WTC11 (cell line): ENCODE data around the gene PPIP5K2. TPM values are rescaled to one million over a fixed set of nuclear protein-coding genes. Genes with fewer than 3 reads are reported as not detected.

Experiments
- ATAC-seq: fragments of 200-7000 bp; cut with Tn5 transposase; 2 replicates; pipeline ENCODE4 v1.10.0; 2021; ENCODE audit warnings: mild to moderate bottlenecking, moderate library complexity
- CTCF ChIA-PET: fragments of 300-600 bp; sonication (Branson Sonifier 250); formaldehyde crosslinking; loops from one replicate; lab custom pipeline; 2021; ENCODE audit warnings: antibody characterized with exemption; lab: Charles Lee
- POLR2A ChIA-PET: fragments of 350-600 bp; sonication (Branson Sonifier 250); formaldehyde crosslinking; loops from one replicate; lab custom pipeline; 2021; ENCODE audit warnings: antibody characterized with exemption; lab: Charles Lee
- DNase-seq: peaks from one replicate; pipeline ENCODE4 v3.0.0; 2021; ENCODE audit warnings: low spot score
- H3K27ac Mint-ChIP-seq: 2 replicates; pipeline ENCODE4 v1.8.0; 2021; ENCODE audit warnings: mixed read lengths
- H3K27me3 Mint-ChIP-seq: 2 replicates; pipeline ENCODE4 v1.8.0; 2021; ENCODE audit warnings: low read depth, mild to moderate bottlenecking, moderate library complexity, mixed read lengths
- H3K36me3 Mint-ChIP-seq: 2 replicates; pipeline ENCODE4 v1.8.0; 2021; ENCODE audit warnings: mixed read lengths
- H3K4me1 Mint-ChIP-seq: 2 replicates; pipeline ENCODE4 v1.8.0; 2022; ENCODE audit warnings: mixed read lengths
- H3K4me3 Mint-ChIP-seq: 2 replicates; pipeline ENCODE4 v1.8.0; 2021; ENCODE audit warnings: mild to moderate bottlenecking, moderate library complexity, mixed read lengths
- H3K9me3 Mint-ChIP-seq: 2 replicates; pipeline ENCODE4 v1.8.0; 2021; ENCODE audit warnings: mixed read lengths
- ATF2 ChIP-seq: sonication (generic); formaldehyde crosslinking; IDR thresholded peaks from 2 replicates; pipeline ENCODE4 v1.8.1; 2022; ENCODE audit warnings: low read depth, missing genetic modification reagents, borderline replicate concordance
- CREB1 ChIP-seq: sonication (generic); formaldehyde crosslinking; IDR thresholded peaks from 2 replicates; pipeline ENCODE4 v1.8.0; 2023; ENCODE audit warnings: mild to moderate bottlenecking, missing genetic modification reagents
- E2F1 ChIP-seq: sonication (generic); formaldehyde crosslinking; IDR thresholded peaks from 2 replicates; pipeline ENCODE4 v1.8.0; 2022; ENCODE audit warnings: mild to moderate bottlenecking, missing genetic modification reagents
- E2F4 ChIP-seq: sonication (generic); formaldehyde crosslinking; IDR thresholded peaks from 2 replicates; pipeline ENCODE4 v1.8.1; 2022; ENCODE audit warnings: low read depth, mild to moderate bottlenecking, moderate library complexity, missing genetic modification reagents, borderline replicate concordance
- E2F5 ChIP-seq: sonication (generic); formaldehyde crosslinking; IDR thresholded peaks from 2 replicates; pipeline ENCODE4 v1.8.1; 2022; ENCODE audit warnings: mild to moderate bottlenecking, moderate library complexity, missing genetic modification reagents
- ELF4 ChIP-seq: sonication (generic); formaldehyde crosslinking; IDR thresholded peaks from 2 replicates; pipeline ENCODE4 v1.8.1; 2022; ENCODE audit warnings: low read depth, mild to moderate bottlenecking, moderate library complexity, missing genetic modification reagents
- EMX1 ChIP-seq: fragments of 250-450 bp; sonication (Bioruptor Pico); IDR thresholded peaks from 2 replicates; pipeline ENCODE4 v1.8.0; 2021; ENCODE audit warnings: mild to moderate bottlenecking
- FOXP1 ChIP-seq: sonication (generic); formaldehyde crosslinking; IDR thresholded peaks from 2 replicates; pipeline ENCODE4 v1.8.0; 2022; ENCODE audit warnings: missing genetic modification reagents, mild to moderate bottlenecking, moderate library complexity, borderline replicate concordance
- GRHL2 ChIP-seq: fragments of 250-450 bp; sonication (Bioruptor Pico); IDR thresholded peaks from 2 replicates; pipeline ENCODE4 v1.8.0; 2022; ENCODE audit warnings: mild to moderate bottlenecking, moderate library complexity; ENCODE audit not compliant: insufficient replicate concordance, severe bottlenecking
- IRF1 ChIP-seq: sonication (generic); formaldehyde crosslinking; IDR thresholded peaks from 2 replicates; pipeline ENCODE4 v1.8.0; 2023; ENCODE audit warnings: missing genetic modification reagents
- MXD4 ChIP-seq: fragments of 250-450 bp; sonication (Bioruptor Pico); IDR thresholded peaks from 2 replicates; pipeline ENCODE4 v1.8.0; 2021; ENCODE audit warnings: mild to moderate bottlenecking, moderate library complexity, borderline replicate concordance
- NFATC4 ChIP-seq: fragments of 250-450 bp; sonication (Bioruptor Pico); IDR thresholded peaks from 2 replicates; pipeline ENCODE4 v1.9.0; 2021; ENCODE audit warnings: mild to moderate bottlenecking
- OVOL2 ChIP-seq: fragments of 250-450 bp; sonication (Bioruptor Pico); IDR thresholded peaks from 2 replicates; pipeline ENCODE4 v1.9.0; 2021; ENCODE audit warnings: mild to moderate bottlenecking, borderline replicate concordance
- PRDM15 ChIP-seq: sonication (generic); formaldehyde crosslinking; IDR thresholded peaks from 2 replicates; pipeline ENCODE4 v1.8.0; 2022; ENCODE audit warnings: missing genetic modification reagents
- PREB ChIP-seq: sonication (generic); formaldehyde crosslinking; IDR thresholded peaks from 2 replicates; pipeline ENCODE4 v1.8.1; 2022; ENCODE audit warnings: mild to moderate bottlenecking, missing genetic modification reagents, moderate library complexity, borderline replicate concordance
- STAT6 ChIP-seq: sonication (generic); formaldehyde crosslinking; conservative IDR thresholded peaks from 2 replicates; pipeline ENCODE4 v1.8.1; 2023; ENCODE audit warnings: mild to moderate bottlenecking, low read depth, missing genetic modification reagents, moderate library complexity
- USF1 ChIP-seq: sonication (generic); formaldehyde crosslinking; IDR thresholded peaks from 2 replicates; pipeline ENCODE4 v1.8.0; 2022; ENCODE audit warnings: mild to moderate bottlenecking, missing genetic modification reagents
- total RNA-seq: library from RNA; stranded (reverse); gene quantifications from 3 replicates; pipeline ENCODE4 v1.2.3, GENCODE V29; 2021

Gene PPIP5K2
- total RNA-seq, 1 experiment from 2014 or later = 67.6 TPM

GRCh38 chr5:103249068-103249467, 129.0 kb downstream of the PPIP5K2 start (continued):
- TF ChIP-seq E2F4 (CRISPR knock-in tag) = no peak
- TF ChIP-seq IRF1 (CRISPR knock-in tag) = no peak
- no peak for TF ChIP-seq CREB1 (CRISPR knock-in tag)
- TF ChIP-seq E2F5 (CRISPR knock-in tag) = no peak
- no peak for TF ChIP-seq STAT6 (CRISPR knock-in tag)
- TF ChIP-seq OVOL2 (CRISPR knock-in tag) = no peak
- TF ChIP-seq ELF4 (CRISPR knock-in tag) = no peak
- no peak for TF ChIP-seq USF1
- TF ChIP-seq NFATC4 = no peak

- H3K4me3 Mint-ChIP-seq = no peak overlapping the region
- ATAC-seq (no peak), DNase-seq (no peak)
- peaks cover 7% of the 10 kb centered on the region for H3K4me1 Mint-ChIP-seq
- H3K9me3 Mint-ChIP-seq = no peaks in the 10 kb centered on the region
- H3K36me3 Mint-ChIP-seq = no peaks in the 10 kb centered on the region
- ChIA-PET CTCF (interaction anchor here (2.3 kb wide), 1 partner anchor 221 kb away, joined by 7 read pairs; no protein-coding TSS in a partner anchor), POLR2A (no interaction called here)
- H3K27me3 Mint-ChIP-seq = no peaks in the 10 kb centered on the region
- no peak overlapping the region for H3K27ac Mint-ChIP-seq
- TF ChIP-seq STAT6 (CRISPR knock-in tag) (no peak), GRHL2 (no peak), IRF1 (CRISPR knock-in tag) (no peak), EMX1 (CRISPR knock-in tag) (no peak), ATF2 (no peak), PRDM15 (CRISPR knock-in tag) (no peak), E2F1 (CRISPR knock-in tag) (no peak), FOXP1 (no peak), PREB (CRISPR knock-in tag) (no peak), MXD4 (CRISPR knock-in tag) (no peak)
These were observed 134.8 kb downstream of the PPIP5K2 start for GRCh38 chr5:103254921-103255320.
